GM19463 (cell line): ENCODE measurements around the gene CCDC116.
"Not testable (repeated sequence)": the region's sequence is repeated elsewhere in the genome, so short reads cannot be mapped to it uniquely, and the experiment has no call there.

Source experiments
- ATAC-seq: cut with Tn5 transposase; IDR thresholded peaks from one replicate; pipeline ENCODE4 v1.9.1; 2021; ENCODE audit warnings: mild to moderate bottlenecking, moderate library complexity; ENCODE audit not compliant: unreplicated experiment

CCDC116 gene

DNA sequence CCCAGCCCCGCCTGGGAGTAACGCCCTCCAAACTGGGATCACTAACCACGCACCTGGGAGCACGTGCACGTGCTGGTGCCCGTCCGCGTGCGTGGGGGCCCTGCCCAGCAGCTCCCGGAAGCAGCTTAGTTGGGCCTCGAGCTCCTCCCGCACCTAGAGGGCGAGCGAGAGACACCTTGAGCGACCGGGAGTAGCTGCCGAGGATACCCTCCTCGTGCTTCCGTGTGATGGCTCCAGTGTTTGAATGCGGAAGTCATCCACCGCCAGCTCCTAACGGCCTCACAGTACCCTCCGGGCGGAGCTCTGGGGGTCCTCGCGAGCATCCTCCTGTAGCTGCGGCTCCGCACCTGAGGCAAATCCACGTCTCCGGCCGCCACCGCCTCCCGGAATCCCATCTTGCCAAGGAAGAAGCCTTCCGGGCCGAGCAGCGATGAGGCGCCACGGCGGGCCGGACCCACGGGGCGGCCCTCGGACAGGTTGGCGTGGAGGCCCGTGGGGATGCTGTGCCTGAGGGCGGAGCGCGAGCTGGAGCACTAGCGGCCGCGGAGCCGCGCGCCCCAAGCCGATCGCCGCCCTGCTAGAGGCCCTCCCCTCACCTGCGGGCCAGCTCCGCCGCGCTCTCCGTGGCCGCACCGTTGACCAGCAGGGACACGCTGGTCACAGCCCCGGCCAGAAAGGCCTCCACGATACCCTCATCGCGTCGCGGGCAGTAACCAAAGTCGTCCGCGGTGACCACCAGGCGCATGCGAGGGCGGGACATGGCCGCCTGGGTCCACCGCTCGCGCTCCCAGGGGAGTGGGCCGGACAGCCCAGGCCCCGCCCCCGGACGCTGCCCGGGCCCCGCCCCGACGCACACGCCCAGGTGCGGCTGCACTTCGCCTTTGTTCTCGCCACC is 3.1 kb upstream of the CCDC116 start, which contains the start of gene YDJC:
TSS of gene YDJC (minus strand) at position 768 of the 895 bp plus-strand sequence. CDS start at position 760, 8 bp downstream.
- peak; percentile 89 for ATAC-seq

GRCh38 chr22:21631025-21631424 is 1.5 kb upstream of the CCDC116 start:
- no peak for ATAC-seq

DNA sequence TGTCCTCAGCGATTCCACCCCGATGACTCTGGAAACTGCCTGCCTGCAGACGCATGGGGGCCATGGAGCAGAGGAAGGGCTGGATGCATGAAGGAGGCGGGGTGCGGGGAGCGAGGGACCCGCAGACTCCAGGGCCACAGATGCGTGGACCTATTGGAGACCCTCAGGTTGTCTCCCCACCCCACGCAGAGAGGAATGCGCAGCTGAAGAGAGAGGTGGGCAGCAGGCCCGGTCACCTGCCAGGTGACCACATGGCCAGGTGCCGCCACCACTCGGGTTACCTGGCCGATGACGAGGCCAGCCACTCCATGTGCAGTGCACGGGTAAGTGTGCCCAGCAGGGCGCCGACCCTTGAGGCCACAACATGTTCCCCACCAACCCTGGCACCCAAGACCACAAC is 371 bp downstream of the CCDC116 start:
- no peak for ATAC-seq

DNA sequence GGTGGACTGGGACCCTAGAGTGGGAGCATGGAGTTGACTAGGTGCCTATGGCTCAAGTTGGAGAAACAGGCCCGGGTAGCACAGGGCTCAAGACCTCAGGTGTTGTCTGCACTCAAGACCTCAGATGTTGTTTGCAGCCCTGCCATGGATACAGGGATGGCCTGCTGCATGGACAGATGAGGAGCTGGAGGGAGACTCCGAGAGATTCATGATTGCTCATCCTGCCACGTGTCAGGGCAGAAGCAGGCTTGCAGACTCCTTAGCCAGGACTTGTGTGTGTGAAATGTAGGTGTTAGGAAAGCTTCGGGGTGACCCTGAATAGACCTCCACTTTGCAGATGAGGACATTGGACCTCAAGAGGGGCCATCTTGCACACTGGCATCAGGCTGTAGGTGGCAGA is 921 bp downstream of the CCDC116 start:
- ATAC-seq, result no peak

- no peak for ATAC-seq
These were observed 1.5 kb downstream of the CCDC116 start for GRCh38 chr22:21634081-21634480.

- no peak for ATAC-seq
These were observed 2.3 kb downstream of the CCDC116 start for GRCh38 chr22:21634844-21635243.

GRCh38 chr22:21635771-21636510 is 3.4 kb downstream of the CCDC116 start:
- no peak for ATAC-seq

GRCh38 chr22:21636629-21637218 is 4.2 kb downstream of the CCDC116 start:
- ATAC-seq, result no peak

- not testable (repeated sequence) for ATAC-seq
These were observed 4.9 kb downstream of the CCDC116 start for GRCh38 chr22:21637450-21637849.

- no peak for ATAC-seq
These were observed 6.8 kb downstream of the CCDC116 start for GRCh38 chr22:21639359-21639758.

- ATAC-seq, result no peak
These were observed 8.2 kb downstream of the CCDC116 start for GRCh38 chr22:21640810-21641209.

GRCh38 chr22:21641417-21641788 is 8.8 kb downstream of the CCDC116 start:
- no peak for ATAC-seq

GRCh38 chr22:21641789-21642583 is 9.4 kb downstream of the CCDC116 start, which contains the start of gene SDF2L1:
Gene SDF2L1 (plus strand): TSS chr22:21642302. CDS start chr22:21642337, 35 bp downstream.
- peak; percentile 97 for ATAC-seq

DNA sequence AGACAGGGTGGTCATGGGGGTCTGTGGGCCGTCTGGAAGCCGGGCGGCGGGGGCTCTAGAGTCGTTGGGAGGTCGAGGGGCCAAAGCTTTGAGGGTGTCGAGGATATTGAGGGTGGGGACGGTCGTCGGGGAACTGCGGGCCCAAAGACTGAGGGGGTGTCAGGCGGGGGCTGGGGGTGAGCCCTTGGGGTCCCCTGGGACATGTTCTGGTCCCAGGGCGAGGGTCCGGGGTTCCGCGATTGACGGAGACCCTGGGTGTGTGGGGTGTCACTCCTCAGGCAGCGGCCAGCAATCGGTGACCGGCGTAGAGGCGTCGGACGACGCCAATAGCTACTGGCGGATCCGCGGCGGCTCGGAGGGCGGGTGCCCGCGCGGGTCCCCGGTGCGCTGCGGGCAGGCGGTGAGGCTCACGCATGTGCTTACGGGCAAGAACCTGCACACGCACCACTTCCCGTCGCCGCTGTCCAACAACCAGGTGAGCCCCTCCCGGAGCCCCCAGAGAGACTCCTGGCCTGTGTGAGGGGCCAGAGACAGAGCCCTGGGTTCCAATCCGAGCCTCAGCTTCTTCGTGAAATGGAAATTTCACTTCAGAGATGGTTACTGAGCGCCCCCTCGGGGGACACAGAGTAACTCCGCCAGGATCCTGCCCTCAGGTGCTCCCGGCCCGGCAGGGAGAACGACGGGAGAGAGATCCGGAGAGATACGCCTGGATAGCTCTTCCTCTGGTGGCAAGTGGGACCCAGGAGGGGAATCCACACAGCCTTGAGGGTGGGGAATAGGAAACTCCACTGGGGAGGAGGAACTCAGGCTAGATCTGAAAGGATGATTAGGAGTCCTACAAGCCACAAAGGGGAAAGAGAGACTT is 10.3 kb downstream of the CCDC116 start:
- ATAC-seq, result no peak

DNA sequence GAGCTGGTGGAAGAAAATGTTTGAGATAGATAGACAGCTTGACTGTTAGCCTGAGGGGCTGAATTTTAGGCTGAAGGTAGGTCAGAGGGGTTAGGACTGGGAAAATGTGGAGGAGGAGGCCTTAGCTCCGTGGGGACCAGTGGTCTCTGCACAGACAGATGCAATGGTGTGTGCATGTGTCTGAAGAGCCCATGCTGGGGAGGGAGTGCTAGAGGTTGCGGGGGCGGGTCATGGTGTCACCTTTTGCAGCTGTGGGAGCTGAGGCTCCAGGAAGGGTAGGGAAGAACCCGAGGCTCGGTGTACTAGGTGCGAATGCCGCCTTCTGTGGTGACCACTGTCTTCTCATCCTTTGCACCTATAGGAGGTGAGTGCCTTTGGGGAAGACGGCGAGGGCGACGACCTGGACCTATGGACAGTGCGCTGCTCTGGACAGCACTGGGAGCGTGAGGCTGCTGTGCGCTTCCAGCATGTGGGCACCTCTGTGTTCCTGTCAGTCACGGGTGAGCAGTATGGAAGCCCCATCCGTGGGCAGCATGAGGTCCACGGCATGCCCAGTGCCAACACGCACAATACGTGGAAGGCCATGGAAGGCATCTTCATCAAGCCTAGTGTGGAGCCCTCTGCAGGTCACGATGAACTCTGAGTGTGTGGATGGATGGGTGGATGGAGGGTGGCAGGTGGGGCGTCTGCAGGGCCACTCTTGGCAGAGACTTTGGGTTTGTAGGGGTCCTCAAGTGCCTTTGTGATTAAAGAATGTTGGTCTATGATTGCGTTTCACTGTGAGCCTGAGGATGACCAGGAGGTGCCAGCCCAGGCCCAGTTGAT is 11.2 kb downstream of the CCDC116 start:
- no peak for ATAC-seq

GRCh38 chr22:21645513-21645912 is 13.0 kb downstream of the CCDC116 start:
- not testable (repeated sequence) for ATAC-seq

GRCh38 chr22:21646608-21647590 is 14.3 kb downstream of the CCDC116 start:
- no peak for ATAC-seq

- ATAC-seq, result no peak
These were observed 17.7 kb downstream of the CCDC116 start for GRCh38 chr22:21650280-21650679.
